ENCODE measurements around the gene SIRPG. TPM values are rescaled to one million over a fixed set of nuclear protein-coding genes. Genes with fewer than 3 reads are reported as not detected.

SIRPG gene
- total RNA-seq, 3 donors from 2014 or later (not counting 1 experiment from before 2014, with no cell fraction given), result 1.9 to 3.9 (median 3.1) TPM

- Mint-ChIP-seq H3K9me3 (no peaks in the 10 kb centered on the region), H3K36me3 (no peaks in the 10 kb centered on the region), H3K27ac (no peak overlapping the region), H3K4me1 (peaks cover 25 to 39% of the 10 kb centered on the region in 2 donors), H3K27me3 (ENCODE audit: low read depth in 2 of 2) (no peaks in the 10 kb centered on the region), H3K4me3 (no peak overlapping the region)
- intact Hi-C loops (cut with micrococcal nuclease), result no loop called here
- peaks cover 4% of the 10 kb centered on the region for H3K36me3 ChIP-seq (ENCODE audit: control insufficient read depth, insufficient read depth, low read length)
- WGBS (ENCODE audit: insufficient coverage), result 75% methylated on average over 3 of the region's 3 CpGs
- DNase-seq, result peak in 1 of 2 donors; percentile 28
- peaks cover 2% of the 10 kb centered on the region for H3K9me3 ChIP-seq (ENCODE audit: control insufficient read depth, insufficient read depth, low read length)
- H3K4me1 ChIP-seq (ENCODE audit: control insufficient read depth, insufficient read depth, low read length), result peaks cover 9% of the 10 kb centered on the region
- no peak overlapping the region for H3K27ac ChIP-seq (ENCODE audit: low read length)
- no peak for ATAC-seq
- TF ChIP-seq CTCF (IDR thresholded peaks at IDR 0.05), result no peak
- no peaks in the 10 kb centered on the region for H3K27me3 ChIP-seq (ENCODE audit: control insufficient read depth, insufficient read depth, low read length)
- H3K4me3 ChIP-seq (ENCODE audit: low read length), result no peak overlapping the region
These were observed 6.1 kb downstream of the SIRPG start for GRCh38 chr20:1651268-1652058.

- intact Hi-C loops (cut with micrococcal nuclease), result no loop called here
- Mint-ChIP-seq H3K4me1 (peaks cover 18 to 26% of the 10 kb centered on the region in 2 donors), H3K36me3 (no peaks in the 10 kb centered on the region), H3K4me3 (no peak overlapping the region), H3K27me3 (ENCODE audit: low read depth in 2 of 2) (no peaks in the 10 kb centered on the region), H3K9me3 (no peaks in the 10 kb centered on the region), H3K27ac (no peak overlapping the region)
- 96% methylated on average over 3 of the region's 5 CpGs for WGBS (ENCODE audit: insufficient coverage)
- H3K4me3 ChIP-seq (ENCODE audit: low read length), result no peak overlapping the region
- no peak overlapping the region for H3K27ac ChIP-seq (ENCODE audit: low read length)
- peaks cover 4% of the 10 kb centered on the region for H3K36me3 ChIP-seq (ENCODE audit: control insufficient read depth, insufficient read depth, low read length)
- H3K27me3 ChIP-seq (ENCODE audit: control insufficient read depth, insufficient read depth, low read length), result no peaks in the 10 kb centered on the region
- H3K9me3 ChIP-seq (ENCODE audit: control insufficient read depth, insufficient read depth, low read length), result no peaks in the 10 kb centered on the region
- peaks cover 5% of the 10 kb centered on the region for H3K4me1 ChIP-seq (ENCODE audit: control insufficient read depth, insufficient read depth, low read length)
- ATAC-seq (no peak), DNase-seq (no peak)
- no peak for TF ChIP-seq CTCF (IDR thresholded peaks at IDR 0.05)
These were observed 9.5 kb downstream of the SIRPG start for GRCh38 chr20:1648101-1648500.

GRCh38 chr20:1646975-1647431 is 10.6 kb downstream of the SIRPG start:
- Histone ChIP-seq H3K27ac (ENCODE audit: low read length) (no peak overlapping the region), H3K4me1 (ENCODE audit: control insufficient read depth, insufficient read depth, low read length) (peaks cover 5% of the 10 kb centered on the region), H3K4me3 (ENCODE audit: low read length) (no peak overlapping the region), H3K27me3 (ENCODE audit: control insufficient read depth, insufficient read depth, low read length) (no peaks in the 10 kb centered on the region), H3K9me3 (ENCODE audit: control insufficient read depth, insufficient read depth, low read length) (no peaks in the 10 kb centered on the region), H3K36me3 (ENCODE audit: control insufficient read depth, insufficient read depth, low read length) (peaks cover 4% of the 10 kb centered on the region)
- TF ChIP-seq CTCF (IDR thresholded peaks at IDR 0.05), result no peak
- no peak overlapping the region for H3K27ac Mint-ChIP-seq
- intact Hi-C loops (cut with micrococcal nuclease), result no loop called here
- no peak overlapping the region for H3K4me3 Mint-ChIP-seq
- no peaks in the 10 kb centered on the region for H3K27me3 Mint-ChIP-seq (ENCODE audit: low read depth in 2 of 2)
- no peaks in the 10 kb centered on the region for H3K9me3 Mint-ChIP-seq
- WGBS (ENCODE audit: insufficient coverage), result 88% methylated on average over 1 of the region's 3 CpGs
- H3K36me3 Mint-ChIP-seq, result no peaks in the 10 kb centered on the region
- DNase-seq (peak in 1 of 2 donors; percentile 24), ATAC-seq (no peak)
- peaks cover 11 to 19% of the 10 kb centered on the region in 2 donors for H3K4me1 Mint-ChIP-seq

All from natural killer cell (primary cell).